RWPE1 (cell line): ENCODE results near the gene GJA8.

Experiments used
- CTCF ChIA-PET: fragments of 350-600 bp; sonication (Branson Sonifier 250); formaldehyde crosslinking; extraction: SDS; loops from one replicate; lab custom pipeline; 2021; lab: Yijun Ruan, JAX
- POLR2A ChIA-PET: fragments of 400-600 bp; formaldehyde crosslinking; extraction: SDS; loops from one replicate; lab custom pipeline; 2020; ENCODE audit warnings: antibody characterized with exemption; ENCODE audit not compliant: low non-redundant PET; lab: Yijun Ruan, JAX
- DNase-seq: peaks from one replicate; pipeline ENCODE4 v3.0.0; 2012; ENCODE audit warnings: low spot score
- H3K27ac ChIP-seq: fragments of 450-650 bp; 2 replicates; pipeline ENCODE4 v1.5.1; 2017
- CTCF ChIP-seq: fragments of 450-650 bp; conservative IDR thresholded peaks from 2 replicates; pipeline ENCODE4 v1.5.1; 2017; ENCODE audit warnings: low read depth, mild to moderate bottlenecking

Gene GJA8

GRCh38 chr1:147890177-147890790 lies 12.3 kb upstream of the GJA8 start:
- ChIA-PET CTCF (interaction anchor here (0.6 to 2.7 kb wide), 8 partner anchors 166 to 397 kb away, joined by 3 to 19 read pairs (median 4); partner anchors contain the start of gene ACP6), POLR2A (no interaction called here)

DNA sequence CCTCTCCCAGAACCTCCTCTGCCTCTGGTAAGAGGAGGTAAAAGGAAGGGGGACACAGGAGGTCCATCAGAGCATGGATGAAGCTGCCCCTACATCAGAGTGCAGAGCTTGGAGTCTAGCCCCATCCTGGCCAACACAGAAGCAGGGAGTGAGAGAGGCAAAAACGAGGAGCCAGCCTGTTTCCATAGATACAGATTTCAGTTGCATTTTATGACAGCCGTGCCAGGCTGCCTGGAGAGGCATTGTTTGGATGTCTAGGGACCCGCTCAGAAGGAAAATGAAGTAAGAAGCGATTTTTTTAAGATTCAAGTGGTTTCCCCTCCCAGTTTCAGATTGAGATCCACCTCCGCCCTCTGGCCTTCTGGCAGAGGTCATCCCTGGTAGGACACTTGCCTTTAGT lies 11.5 kb upstream of the GJA8 start:
- TF ChIP-seq CTCF = no peak
- H3K27ac ChIP-seq = no peak overlapping the region
- ChIA-PET POLR2A (no interaction called here), CTCF (interaction anchor here (0.6 kb wide), 1 partner anchor 353 kb away, joined by 7 read pairs; no protein-coding TSS in a partner anchor)
- no peak for DNase-seq

More at GRCh38 chr1:147890177-147890790, 12.3 kb upstream of the GJA8 start:
- DNase-seq = peak; percentile 64
- no peak overlapping the region for H3K27ac ChIP-seq
- TF ChIP-seq CTCF = peak; percentile 50

GRCh38 chr1:147892216-147892615 lies 10.4 kb upstream of the GJA8 start:
- TF ChIP-seq CTCF = no peak
- ChIA-PET CTCF (interaction anchor here (0.5 to 2.0 kb wide), 34 partner anchors 8 to 618 kb away, joined by 3 to 17 read pairs (median 4); partner anchors contain the start of gene ACP6), POLR2A (interaction anchor here (0.6 kb wide), 1 partner anchor 1505 kb away, joined by 8 read pairs; no protein-coding TSS in a partner anchor)
- DNase-seq = no peak
- no peak overlapping the region for H3K27ac ChIP-seq

DNA sequence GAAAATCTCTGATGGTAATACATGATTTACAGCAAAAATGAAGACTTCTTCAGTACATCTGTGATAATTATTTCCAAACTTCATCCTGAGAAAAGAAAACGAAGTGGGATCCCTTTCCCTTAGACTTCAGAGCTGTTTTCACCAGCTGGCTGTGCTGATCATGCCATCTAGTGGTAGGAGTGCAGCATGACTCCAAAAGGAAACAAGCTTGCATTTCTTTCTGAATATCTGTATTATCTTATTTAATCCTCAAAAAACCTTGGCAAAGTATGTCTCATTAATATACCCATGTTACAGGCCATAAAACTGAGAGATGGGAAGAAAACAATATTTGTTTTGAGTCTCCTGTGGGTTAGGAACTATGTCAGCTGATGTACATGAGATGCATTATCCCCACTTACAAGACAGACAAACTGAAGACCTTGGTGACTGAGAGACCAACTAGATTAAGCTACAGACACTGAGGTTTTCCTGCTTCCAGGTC lies 9.8 kb upstream of the GJA8 start:
- ChIA-PET CTCF (interaction anchor here (0.5 to 2.0 kb wide), 38 partner anchors 8 to 1864 kb away, joined by 3 to 17 read pairs (median 4); partner anchors contain the start of gene ACP6), POLR2A (interaction anchor here (0.6 kb wide), 1 partner anchor 1505 kb away, joined by 8 read pairs; no protein-coding TSS in a partner anchor)
- TF ChIP-seq CTCF = peak; percentile 97
- DNase-seq = peak; percentile 52
- no peak overlapping the region for H3K27ac ChIP-seq

DNA sequence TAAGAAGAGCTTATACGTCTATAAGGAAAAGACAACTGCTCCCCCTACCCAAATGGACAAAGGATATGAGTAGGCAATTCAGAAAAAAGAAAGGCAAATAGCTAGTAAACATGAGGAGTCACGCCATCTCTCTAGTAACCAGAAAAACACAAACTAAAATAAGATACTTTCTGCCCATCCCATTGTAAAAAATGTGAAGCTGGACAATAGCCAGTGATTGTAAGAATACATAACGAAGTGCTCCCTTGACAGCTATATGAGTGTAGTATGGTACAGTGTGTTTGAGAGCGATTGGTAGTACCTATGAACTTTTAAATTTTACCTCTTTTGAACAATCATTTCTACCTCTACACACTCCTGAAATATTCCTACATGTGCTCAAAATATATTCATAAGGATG lies 7.5 kb upstream of the GJA8 start:
- CTCF ChIA-PET = interaction anchor here (0.8 kb wide), 1 partner anchor 267 kb away, joined by 3 read pairs; no protein-coding TSS in a partner anchor
- DNase-seq = peak; percentile 15
- no peak overlapping the region for H3K27ac ChIP-seq
- no peak for TF ChIP-seq CTCF
- POLR2A ChIA-PET = no interaction called here

DNA sequence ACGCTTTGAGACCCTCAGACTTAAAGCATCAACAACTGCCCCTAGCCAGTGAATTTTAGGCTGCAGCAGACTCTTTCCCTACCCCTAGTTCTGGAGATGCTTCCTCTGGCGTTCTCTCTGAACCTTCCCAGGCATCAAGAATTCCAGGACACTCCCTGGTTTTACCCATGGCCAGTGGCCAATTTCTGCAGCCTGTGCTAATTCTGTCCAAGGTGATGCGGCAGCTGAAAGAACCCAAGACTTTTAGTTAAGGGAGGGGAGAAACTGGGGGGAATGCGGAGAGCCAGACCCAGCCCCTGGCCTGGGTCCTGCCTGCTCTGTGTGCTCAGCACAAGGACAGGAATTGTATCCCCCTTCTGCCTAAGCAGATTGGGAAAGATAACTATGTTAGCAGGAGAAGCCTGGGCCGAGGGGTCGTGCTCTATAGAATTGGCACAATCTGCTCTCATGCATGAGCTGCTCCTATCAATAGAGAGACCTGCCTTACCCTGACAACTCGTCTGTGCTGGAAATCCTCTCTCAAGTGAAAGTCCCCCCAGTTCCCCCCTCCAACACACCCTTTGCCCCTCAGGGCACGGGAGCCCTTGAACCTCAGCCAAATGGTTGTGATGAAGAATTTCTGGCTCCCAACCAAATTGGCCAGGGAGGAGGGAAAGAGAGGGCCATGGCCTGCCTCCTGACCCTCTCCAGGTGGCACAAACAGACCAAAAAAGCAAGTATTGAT lies 5.4 kb upstream of the GJA8 start:
- CTCF ChIA-PET = interaction anchor here (0.9 kb wide), 1 partner anchor 256 kb away, joined by 3 read pairs; no protein-coding TSS in a partner anchor
- DNase-seq = peak; percentile 55
- POLR2A ChIA-PET = no interaction called here
- peak overlapping the region; percentile 61 for H3K27ac ChIP-seq
- TF ChIP-seq CTCF = no peak
